SK-N-SH treated with all-trans-retinoic acid at 6 μM for 48 hours (cell line): Measurements from ENCODE around the gene FRMD1.

Experiments
- ATAC-seq: fragments of 200-7000 bp; cut with Tn5 transposase; 3 replicates; pipeline ENCODE4 v1.9.1; 2020; ENCODE audit warnings: mild to moderate bottlenecking, moderate library complexity
- ARNTL ChIP-seq: fragments of 450-650 bp; formaldehyde crosslinking; IDR thresholded peaks from 2 replicates; pipeline ENCODE4 v1.5.0; 2020; ENCODE audit warnings: low read depth, mild to moderate bottlenecking, moderate library complexity, borderline replicate concordance
- BACH2 ChIP-seq: fragments of 250-450 bp; sonication (Bioruptor Pico); IDR thresholded peaks from 2 replicates; pipeline ENCODE4 v1.9.0; 2021; ENCODE audit warnings: mild to moderate bottlenecking, borderline replicate concordance
- CSDC2 ChIP-seq: fragments of 250-450 bp; sonication (Bioruptor Pico); IDR thresholded peaks from 2 replicates; pipeline ENCODE4 v1.5.0; 2020; ENCODE audit warnings: mild to moderate bottlenecking, moderate library complexity
- ESRRG ChIP-seq: fragments of 250-450 bp; sonication (Bioruptor Pico); IDR thresholded peaks from 2 replicates; pipeline ENCODE4 v1.6.1; 2021; ENCODE audit warnings: mild to moderate bottlenecking
- GLIS3 ChIP-seq: fragments of 250-450 bp; sonication (Bioruptor Pico); IDR thresholded peaks from 2 replicates; pipeline ENCODE4 v1.5.0; 2020; ENCODE audit warnings: mild to moderate bottlenecking, moderate library complexity
- PATZ1 ChIP-seq: fragments of 250-450 bp; sonication (Bioruptor Pico); IDR thresholded peaks from 2 replicates; pipeline ENCODE4 v1.8.0; 2020; ENCODE audit warnings: mild to moderate bottlenecking, moderate library complexity, borderline replicate concordance
- RARB ChIP-seq: fragments of 250-450 bp; sonication (Bioruptor Pico); IDR thresholded peaks from 2 replicates; pipeline ENCODE4 v1.8.0; 2021; ENCODE audit warnings: mild to moderate bottlenecking, moderate library complexity
- SNAI2 ChIP-seq: fragments of 250-450 bp; sonication (Bioruptor Pico); IDR thresholded peaks from 2 replicates; pipeline ENCODE4 v1.5.0; 2020; ENCODE audit warnings: mild to moderate bottlenecking, moderate library complexity
- TSHZ2 ChIP-seq: fragments of 250-450 bp; sonication (Bioruptor Pico); IDR thresholded peaks from 2 replicates; pipeline ENCODE4 v1.5.0; 2020; ENCODE audit warnings: mild to moderate bottlenecking, moderate library complexity
- ZC3H10 ChIP-seq: fragments of 250-450 bp; sonication (Bioruptor Pico); IDR thresholded peaks from 2 replicates; pipeline ENCODE4 v1.5.1; 2021; ENCODE audit warnings: mild to moderate bottlenecking, moderate library complexity
- ZFP3 ChIP-seq: fragments of 250-450 bp; sonication (Bioruptor Pico); IDR thresholded peaks from 2 replicates; pipeline ENCODE4 v1.5.0; 2020; ENCODE audit warnings: mild to moderate bottlenecking, moderate library complexity
- ZNF70 ChIP-seq: fragments of 450-650 bp; formaldehyde crosslinking; IDR thresholded peaks from 2 replicates; pipeline ENCODE4 v1.5.0; 2020; ENCODE audit warnings: mild to moderate bottlenecking, moderate library complexity
- ZNF8 ChIP-seq: fragments of 450-650 bp; formaldehyde crosslinking; IDR thresholded peaks from 2 replicates; pipeline ENCODE4 v1.5.0; 2020; ENCODE audit warnings: mild to moderate bottlenecking, moderate library complexity
- TF ChIP-seq, protein P1 (sequence below): fragments of 250-450 bp; sonication (Bioruptor Pico); IDR thresholded peaks from 2 replicates; pipeline ENCODE4 v1.5.1; 2020; ENCODE audit warnings: low read depth, mild to moderate bottlenecking, moderate library complexity

FRMD1 gene

GRCh38 chr6:168103050-168103830, 24.2 kb upstream of the FRMD1 start:
- no peak for ATAC-seq

GRCh38 chr6:168102315-168102985, 23.4 kb upstream of the FRMD1 start:
- TF ChIP-seq, protein P1, sequence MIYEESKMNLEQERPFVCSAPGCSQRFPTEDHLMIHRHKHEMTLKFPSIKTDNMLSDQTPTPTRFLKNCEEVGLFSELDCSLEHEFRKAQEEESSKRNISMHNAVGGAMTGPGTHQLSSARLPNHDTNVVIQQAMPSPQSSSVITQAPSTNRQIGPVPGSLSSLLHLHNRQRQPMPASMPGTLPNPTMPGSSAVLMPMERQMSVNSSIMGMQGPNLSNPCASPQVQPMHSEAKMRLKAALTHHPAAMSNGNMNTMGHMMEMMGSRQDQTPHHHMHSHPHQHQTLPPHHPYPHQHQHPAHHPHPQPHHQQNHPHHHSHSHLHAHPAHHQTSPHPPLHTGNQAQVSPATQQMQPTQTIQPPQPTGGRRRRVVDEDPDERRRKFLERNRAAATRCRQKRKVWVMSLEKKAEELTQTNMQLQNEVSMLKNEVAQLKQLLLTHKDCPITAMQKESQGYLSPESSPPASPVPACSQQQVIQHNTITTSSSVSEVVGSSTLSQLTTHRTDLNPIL: no peak
- no peak for TF ChIP-seq ZNF70
- no peak for TF ChIP-seq SNAI2 (CRISPR knock-in tag)
- TF ChIP-seq GLIS3 (CRISPR knock-in tag): no peak
- TF ChIP-seq PATZ1: no peak
- no peak for TF ChIP-seq TSHZ2 (CRISPR knock-in tag)
- TF ChIP-seq ARNTL: no peak
- no peak for TF ChIP-seq BACH2 (CRISPR knock-in tag)
- no peak for TF ChIP-seq CSDC2 (CRISPR knock-in tag)
- TF ChIP-seq ZNF8: no peak
- no peak for ATAC-seq

More at GRCh38 chr6:168103050-168103830, 24.2 kb upstream of the FRMD1 start:
- no peak for TF ChIP-seq TSHZ2 (CRISPR knock-in tag)

- no peak for ATAC-seq
- TF ChIP-seq ZNF8: no peak
- no peak for TF ChIP-seq ARNTL
- TF ChIP-seq PATZ1: no peak
- TF ChIP-seq ZNF70: no peak
- TF ChIP-seq GLIS3 (CRISPR knock-in tag): no peak
- TF ChIP-seq BACH2 (CRISPR knock-in tag): no peak
- no peak for TF ChIP-seq RARB
- no peak for TF ChIP-seq ZC3H10 (CRISPR knock-in tag)
- TF ChIP-seq SNAI2 (CRISPR knock-in tag): no peak
- TF ChIP-seq ESRRG: no peak
- TF ChIP-seq ZFP3 (CRISPR knock-in tag): no peak
- TF ChIP-seq, all 23 proteins: peak for 0
Measured at GRCh38 chr6:168101590-168102314, 22.7 kb upstream of the FRMD1 start.
